Suprapubic skin (tissue), 4 donors: ENCODE measurements around the gene DDO.
"Not testable (repeated sequence)": the region's sequence is repeated elsewhere in the genome, so short reads cannot be mapped to it uniquely, and the experiment has no call there.

Source experiments
- CTCF ChIP-seq, 2 donors: fragments of 200-600 bp in 1 of 2; fragments of 450-650 bp in 1 of 2; sonication (generic) in 1 of 2; IDR thresholded peaks; one replicate each; pipeline ENCODE4 v1.5.1; 2016 to 2019; ENCODE audit warnings: antibody characterized with exemption in 2 of 2, mild to moderate bottlenecking in 1 of 2, moderate library complexity in 1 of 2
- EP300 ChIP-seq: sonication (generic); formaldehyde crosslinking; IDR thresholded peaks from one replicate; pipeline ENCODE4 v1.6.1; 2017; ENCODE audit warnings: antibody characterized with exemption
- POLR2A ChIP-seq, 2 donors: fragments of 450-650 bp; IDR thresholded peaks; one replicate each; pipeline ENCODE4 v1.6.1; 2017; ENCODE audit warnings: antibody characterized with exemption in 2 of 2, mild to moderate bottlenecking in 2 of 2, moderate library complexity in 2 of 2
- POLR2AphosphoS5 ChIP-seq, 3 donors: sonication (generic); formaldehyde crosslinking; IDR thresholded peaks; one replicate each; pipeline ENCODE4 v1.6.1; 2017; ENCODE audit warnings: antibody characterized with exemption in 3 of 3

GRCh38 chr6:110457567-110458175, 42.3 kb upstream of the DDO start:
- not testable (repeated sequence) for TF ChIP-seq EP300; POLR2A (IDR thresholded peaks at IDR 0.05); POLR2AphosphoS5 (IDR thresholded peaks at IDR 0.05)
- TF ChIP-seq CTCF (IDR thresholded peaks at IDR 0.05): peak in 1 of 2 donors; percentile 20
